GM21367 (cell line): ENCODE data around the gene RIPOR2.
A peak's percentile ranks its signal among the peaks of the same experiment; 100 is the strongest.

Source experiments
- ATAC-seq: cut with Tn5 transposase; IDR thresholded peaks from one replicate; pipeline ENCODE4 v1.9.1; 2021; ENCODE audit not compliant: unreplicated experiment

The RIPOR2 gene

GRCh38 chr6:24818346-24818745 is 117.4 kb downstream of the RIPOR2 start:
- ATAC-seq, result no peak

- ATAC-seq, result no peak
Measured at GRCh38 chr6:24809728-24810127, 126.0 kb downstream of the RIPOR2 start.

- no peak for ATAC-seq
Measured at GRCh38 chr6:24807584-24807983, 128.2 kb downstream of the RIPOR2 start.

GRCh38 chr6:24802271-24803059 is 133.3 kb downstream of the RIPOR2 start:
- ATAC-seq, result no peak

GRCh38 chr6:24799541-24799915 is 136.2 kb downstream of the RIPOR2 start:
- no peak for ATAC-seq

- no peak for ATAC-seq
Measured at GRCh38 chr6:24798740-24799540, 136.8 kb downstream of the RIPOR2 start, which contains the start of gene ARMH2. TSS of gene ARMH2 (minus strand) at chr6:24798917. CDS start at chr6:24798857, 60 bp downstream.

- ATAC-seq, result no peak
Measured at GRCh38 chr6:24797596-24798216, 138.1 kb downstream of the RIPOR2 start.

- no peak for ATAC-seq
Measured at GRCh38 chr6:24796616-24797290, 139.0 kb downstream of the RIPOR2 start.

GRCh38 chr6:24795106-24795505 is 140.7 kb downstream of the RIPOR2 start:
- ATAC-seq, result no peak

- ATAC-seq, result no peak
Measured at GRCh38 chr6:24788031-24788665, 147.6 kb downstream of the RIPOR2 start.

GRCh38 chr6:24780206-24780605 is 155.6 kb downstream of the RIPOR2 start:
- ATAC-seq, result no peak

GRCh38 chr6:24779416-24780016 is 156.2 kb downstream of the RIPOR2 start:
- ATAC-seq, result no peak

- no peak for ATAC-seq
Measured at GRCh38 chr6:24778878-24779277, 156.9 kb downstream of the RIPOR2 start.

- no peak for ATAC-seq
Measured at GRCh38 chr6:24778121-24778520, 157.6 kb downstream of the RIPOR2 start.

GRCh38 chr6:24777227-24777626 is 158.5 kb downstream of the RIPOR2 start:
- no peak for ATAC-seq

GRCh38 chr6:24775520-24776058 is 160.2 kb downstream of the RIPOR2 start:
- ATAC-seq, result no peak

GRCh38 chr6:24774696-24775519 is 160.9 kb downstream of the RIPOR2 start, which contains the start of gene GMNN:
TSS of gene GMNN (plus strand) at chr6:24774937. CDS start at chr6:24777247, 2,310 bp downstream.
- peak; percentile 84 for ATAC-seq

- ATAC-seq, result no peak
Measured at GRCh38 chr6:24768361-24768760, 167.4 kb downstream of the RIPOR2 start.
